HepG2 (cell line): Measurements from ENCODE around the gene COL9A3. TPM values are rescaled to one million over a fixed set of nuclear protein-coding genes. Genes with fewer than 3 reads are reported as not detected.

Experiments
- AGO2 ChIP-seq: fragments of 200-400 bp; formaldehyde crosslinking; optimal IDR thresholded peaks from 2 replicates; pipeline ENCODE3; 2017; ENCODE audit warnings: mild to moderate bottlenecking, low read depth, low read length, moderate library complexity
- GLI4 ChIP-seq: sonication (generic); formaldehyde crosslinking; IDR thresholded peaks from 2 replicates; pipeline ENCODE4 v1.5.1; 2020; ENCODE audit warnings: missing genetic modification reagents, mild to moderate bottlenecking, moderate library complexity, borderline replicate concordance
- HNRNPK ChIP-seq: fragments of 200-400 bp; formaldehyde crosslinking; IDR thresholded peaks from 2 replicates; pipeline ENCODE4 v1.6.1; 2018; ENCODE audit warnings: low read length, low read depth, moderate library complexity, mild to moderate bottlenecking; ENCODE audit not compliant: poor library complexity, severe bottlenecking
- MEIS2 ChIP-seq: sonication (generic); formaldehyde crosslinking; IDR thresholded peaks from 2 replicates; pipeline ENCODE4 v1.9.0; 2021; ENCODE audit warnings: mild to moderate bottlenecking, missing genetic modification reagents
- RCOR2 ChIP-seq: IDR thresholded peaks from 2 replicates; pipeline ENCODE4 v1.6.1; 2016; ENCODE audit warnings: missing biosample characterization, missing genetic modification reagents
- RXRA ChIP-seq: sonication (generic); formaldehyde crosslinking; IDR thresholded peaks from 2 replicates; pipeline ENCODE4 v1.5.1; 2020; ENCODE audit warnings: missing genetic modification reagents
- SP5 ChIP-seq: IDR thresholded peaks from 2 replicates; pipeline ENCODE4 v1.6.1; 2016; ENCODE audit warnings: low read depth, borderline replicate concordance
- ZFP36 ChIP-seq: fragments of 150-350 bp; IDR thresholded peaks from 2 replicates; pipeline ENCODE4 v1.6.1; 2018; ENCODE audit warnings: borderline replicate concordance, low read length, low read depth; ENCODE audit not compliant: partially characterized antibody
- ZNF232 ChIP-seq: sonication (generic); formaldehyde crosslinking; IDR thresholded peaks from 2 replicates; pipeline ENCODE4 v1.4.0; 2020; ENCODE audit warnings: missing genetic modification reagents, borderline replicate concordance
- ZNF34 ChIP-seq: sonication (generic); formaldehyde crosslinking; IDR thresholded peaks from 2 replicates; pipeline ENCODE4 v1.4.0; 2020; ENCODE audit warnings: mild to moderate bottlenecking, missing genetic modification reagents, borderline replicate concordance
- ZNF598 ChIP-seq: sonication (generic); formaldehyde crosslinking; IDR thresholded peaks from 2 replicates; pipeline ENCODE4 v1.5.1; 2020; ENCODE audit warnings: mild to moderate bottlenecking, missing genetic modification reagents, borderline replicate concordance
- ZNF670 ChIP-seq: sonication (generic); formaldehyde crosslinking; IDR thresholded peaks from 2 replicates; pipeline ENCODE4 v1.8.0; 2022; ENCODE audit warnings: mild to moderate bottlenecking, missing genetic modification reagents, borderline replicate concordance
- ZNF792 ChIP-seq: IDR thresholded peaks from 2 replicates; pipeline ENCODE4 v1.6.1; 2016
- polyA plus RNA-seq, 8 experiments: library from polyadenylated mRNA; depleted of rRNA in 3 of 8; stranded (reverse) in 7 of 8; unstranded in 1 of 8; fragments of >200 nt; fragmentation: Illumina TruSeq in 4 of 8; extraction: Trizol in 4 of 8; gene quantifications; 2 replicates each; pipeline versions ENCODE4 v1.2.1 to v1.2.3, GENCODE V29; 2011 to 2016; ENCODE audit warnings: low read depth in 4 of 8, missing spikeins in 1 of 8, mixed read lengths in 1 of 8; ENCODE audit not compliant: insufficient read depth in 1 of 8
- total RNA-seq, 5 experiments: library from RNA; depleted of rRNA; stranded (reverse); fragments of >200 nt; fragmentation: Illumina TruSeq; extraction: Trizol; gene quantifications; 2 replicates each; pipeline ENCODE4 v1.2.3, GENCODE V29; 2016; ENCODE audit warnings: low read depth in 1 of 5
- TF ChIP-seq, protein P1 (sequence below), 2 experiments: fragments of 450-650 bp in 1 of 2; sonication (generic) in 1 of 2; formaldehyde crosslinking in 1 of 2; IDR thresholded peaks; 2 replicates each; pipeline versions ENCODE4 v1.6.1 to v1.8.0; 2016 to 2022; ENCODE audit warnings: antibody characterized with exemption in 1 of 2, mild to moderate bottlenecking in 1 of 2, missing genetic modification reagents in 1 of 2
- TF ChIP-seq, protein P2 (sequence below): sonication (generic); formaldehyde crosslinking; IDR thresholded peaks from 2 replicates; pipeline ENCODE4 v1.5.0; 2020; ENCODE audit warnings: missing genetic modification reagents, mild to moderate bottlenecking, borderline replicate concordance
- TF ChIP-seq, protein P3 (sequence below): sonication (generic); formaldehyde crosslinking; IDR thresholded peaks from 2 replicates; pipeline ENCODE4 v1.4.0; 2020; ENCODE audit warnings: missing genetic modification reagents, low read depth, mild to moderate bottlenecking, borderline replicate concordance

The COL9A3 gene
- total and polyA plus RNA-seq, 2 of the 13 experiments (the other 11 are each of a cell fraction or from before 2014, with no cell fraction given), result 155 to 204 TPM

DNA sequence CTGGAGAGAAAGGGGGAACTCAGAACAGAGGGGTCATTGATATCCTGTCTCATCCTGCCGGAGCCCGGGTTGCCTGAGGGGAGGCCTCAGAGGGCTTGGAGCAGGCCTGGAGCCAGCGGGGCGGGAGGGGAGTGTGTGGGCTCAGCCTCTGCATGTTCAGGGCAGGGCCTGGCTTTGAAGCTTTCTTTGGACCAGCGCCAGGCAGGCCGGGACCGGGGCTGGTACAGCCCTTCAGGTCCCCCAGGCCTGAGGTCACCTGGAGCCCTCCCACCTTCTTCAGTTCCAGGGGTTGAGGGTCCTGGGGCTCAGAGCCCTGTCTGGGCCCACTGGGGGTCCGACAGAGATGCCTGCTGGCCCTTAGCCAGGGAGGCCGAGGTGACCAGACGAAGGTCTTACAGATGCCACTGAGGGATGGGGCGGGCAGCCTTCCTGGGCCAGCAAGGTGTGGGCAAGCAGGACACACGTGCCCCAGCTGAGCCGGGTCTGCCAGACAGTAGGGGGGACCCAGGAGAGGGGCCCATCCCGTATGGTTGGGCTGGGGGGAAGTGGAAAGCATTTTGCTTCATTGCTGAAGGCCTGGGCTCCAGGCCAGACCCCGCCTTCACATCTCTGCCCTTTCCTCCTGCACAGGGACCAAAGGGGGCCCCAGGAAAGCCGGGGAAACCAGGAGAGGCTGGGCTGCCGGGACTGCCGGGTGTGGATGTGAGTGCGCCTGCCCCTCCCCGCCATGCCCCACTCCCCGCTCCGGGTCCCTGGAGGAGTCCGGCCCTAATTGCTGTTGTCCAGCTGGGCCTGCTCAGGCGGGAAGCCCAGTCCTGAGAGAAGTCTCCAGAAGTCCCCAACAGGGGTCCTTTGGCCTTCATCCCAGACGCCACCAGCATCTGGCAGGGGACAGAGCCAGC, 2.0 kb downstream of the COL9A3 start (continued):
- TF ChIP-seq, protein P1, sequence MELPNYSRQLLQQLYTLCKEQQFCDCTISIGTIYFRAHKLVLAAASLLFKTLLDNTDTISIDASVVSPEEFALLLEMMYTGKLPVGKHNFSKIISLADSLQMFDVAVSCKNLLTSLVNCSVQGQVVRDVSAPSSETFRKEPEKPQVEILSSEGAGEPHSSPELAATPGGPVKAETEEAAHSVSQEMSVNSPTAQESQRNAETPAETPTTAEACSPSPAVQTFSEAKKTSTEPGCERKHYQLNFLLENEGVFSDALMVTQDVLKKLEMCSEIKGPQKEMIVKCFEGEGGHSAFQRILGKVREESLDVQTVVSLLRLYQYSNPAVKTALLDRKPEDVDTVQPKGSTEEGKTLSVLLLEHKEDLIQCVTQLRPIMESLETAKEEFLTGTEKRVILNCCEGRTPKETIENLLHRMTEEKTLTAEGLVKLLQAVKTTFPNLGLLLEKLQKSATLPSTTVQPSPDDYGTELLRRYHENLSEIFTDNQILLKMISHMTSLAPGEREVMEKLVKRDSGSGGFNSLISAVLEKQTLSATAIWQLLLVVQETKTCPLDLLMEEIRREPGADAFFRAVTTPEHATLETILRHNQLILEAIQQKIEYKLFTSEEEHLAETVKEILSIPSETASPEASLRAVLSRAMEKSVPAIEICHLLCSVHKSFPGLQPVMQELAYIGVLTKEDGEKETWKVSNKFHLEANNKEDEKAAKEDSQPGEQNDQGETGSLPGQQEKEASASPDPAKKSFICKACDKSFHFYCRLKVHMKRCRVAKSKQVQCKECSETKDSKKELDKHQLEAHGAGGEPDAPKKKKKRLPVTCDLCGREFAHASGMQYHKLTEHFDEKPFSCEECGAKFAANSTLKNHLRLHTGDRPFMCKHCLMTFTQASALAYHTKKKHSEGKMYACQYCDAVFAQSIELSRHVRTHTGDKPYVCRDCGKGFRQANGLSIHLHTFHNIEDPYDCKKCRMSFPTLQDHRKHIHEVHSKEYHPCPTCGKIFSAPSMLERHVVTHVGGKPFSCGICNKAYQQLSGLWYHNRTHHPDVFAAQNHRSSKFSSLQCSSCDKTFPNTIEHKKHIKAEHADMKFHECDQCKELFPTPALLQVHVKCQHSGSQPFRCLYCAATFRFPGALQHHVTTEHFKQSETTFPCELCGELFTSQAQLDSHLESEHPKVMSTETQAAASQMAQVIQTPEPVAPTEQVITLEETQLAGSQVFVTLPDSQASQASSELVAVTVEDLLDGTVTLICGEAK (IDR thresholded peaks at IDR 0.05), result no peak
- TF ChIP-seq, protein P1 (CRISPR knock-in tag; IDR thresholded peaks at IDR 0.05), result peak; percentile 79; the same call in 1 of the 2 replicates
- no peak for TF ChIP-seq RCOR2 (CRISPR knock-in tag)
- TF ChIP-seq GLI4 (CRISPR knock-in tag), result no peak
- TF ChIP-seq, protein P2, sequence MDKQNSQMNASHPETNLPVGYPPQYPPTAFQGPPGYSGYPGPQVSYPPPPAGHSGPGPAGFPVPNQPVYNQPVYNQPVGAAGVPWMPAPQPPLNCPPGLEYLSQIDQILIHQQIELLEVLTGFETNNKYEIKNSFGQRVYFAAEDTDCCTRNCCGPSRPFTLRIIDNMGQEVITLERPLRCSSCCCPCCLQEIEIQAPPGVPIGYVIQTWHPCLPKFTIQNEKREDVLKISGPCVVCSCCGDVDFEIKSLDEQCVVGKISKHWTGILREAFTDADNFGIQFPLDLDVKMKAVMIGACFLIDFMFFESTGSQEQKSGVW (CRISPR knock-in tag), result no peak
- TF ChIP-seq ZNF792 (CRISPR knock-in tag), result peak; percentile 68
- TF ChIP-seq ZNF232 (CRISPR knock-in tag), result no peak
- TF ChIP-seq HNRNPK, result no peak
- peak; percentile 61 for TF ChIP-seq SP5 (CRISPR knock-in tag)
- peak; percentile 13; the same call in 1 of the 2 replicates for TF ChIP-seq MEIS2 (CRISPR knock-in tag)
- peak; percentile 58 for TF ChIP-seq AGO2
- TF ChIP-seq ZFP36, result no peak
- no peak for TF ChIP-seq ZNF34
- TF ChIP-seq ZNF670 (CRISPR knock-in tag), result no peak
- peak; percentile 89 for TF ChIP-seq RXRA (CRISPR knock-in tag)
- TF ChIP-seq, protein P3, sequence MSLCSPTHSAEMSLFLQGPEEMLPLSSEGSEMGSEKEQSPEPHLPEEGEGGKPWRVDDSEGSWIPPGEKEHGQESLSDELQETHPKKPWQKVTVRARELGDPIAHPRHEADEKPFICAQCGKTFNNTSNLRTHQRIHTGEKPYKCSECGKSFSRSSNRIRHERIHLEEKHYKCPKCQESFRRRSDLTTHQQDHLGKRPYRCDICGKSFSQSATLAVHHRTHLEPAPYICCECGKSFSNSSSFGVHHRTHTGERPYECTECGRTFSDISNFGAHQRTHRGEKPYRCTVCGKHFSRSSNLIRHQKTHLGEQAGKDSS, result peak; percentile 25; the same call in 1 of the 2 replicates
- TF ChIP-seq ZNF598, result 0 out of 2 replicates have a peak, but pooled peaks have one; percentile 14
